ENCODE results near the gene SKIC8. TPM values are rescaled to one million over a fixed set of nuclear protein-coding genes. Genes with fewer than 3 reads are reported as not detected.

Gene SKIC8
- total RNA-seq, 1 experiment from 2014 or later = 55.5 TPM

- no peaks in the 10 kb centered on the region for H3K4me1 ChIP-seq (ENCODE audit: insufficient read depth, low read length, poor library complexity, severe bottlenecking)
- no peak overlapping the region for H3K27ac ChIP-seq (ENCODE audit: low read depth, low read length, poor library complexity, severe bottlenecking)
- BruUV-seq (replicated peaks) = no TSS peak
- ChIA-PET POLR2A (ENCODE audit: low non-redundant PET) (no interaction called here), CTCF (no interaction called here)
- no peaks in the 10 kb centered on the region for H3K9me3 ChIP-seq (ENCODE audit: low read depth, low read length, poor library complexity, severe bottlenecking)
- DNase-seq (ENCODE audit: low spot score) = no peak
- no peak for TF ChIP-seq EZH2 (IDR thresholded peaks at IDR 0.05; ENCODE audit: borderline replicate concordance, low read depth, low read length, poor library complexity, severe bottlenecking)
- TF ChIP-seq, protein P1, sequence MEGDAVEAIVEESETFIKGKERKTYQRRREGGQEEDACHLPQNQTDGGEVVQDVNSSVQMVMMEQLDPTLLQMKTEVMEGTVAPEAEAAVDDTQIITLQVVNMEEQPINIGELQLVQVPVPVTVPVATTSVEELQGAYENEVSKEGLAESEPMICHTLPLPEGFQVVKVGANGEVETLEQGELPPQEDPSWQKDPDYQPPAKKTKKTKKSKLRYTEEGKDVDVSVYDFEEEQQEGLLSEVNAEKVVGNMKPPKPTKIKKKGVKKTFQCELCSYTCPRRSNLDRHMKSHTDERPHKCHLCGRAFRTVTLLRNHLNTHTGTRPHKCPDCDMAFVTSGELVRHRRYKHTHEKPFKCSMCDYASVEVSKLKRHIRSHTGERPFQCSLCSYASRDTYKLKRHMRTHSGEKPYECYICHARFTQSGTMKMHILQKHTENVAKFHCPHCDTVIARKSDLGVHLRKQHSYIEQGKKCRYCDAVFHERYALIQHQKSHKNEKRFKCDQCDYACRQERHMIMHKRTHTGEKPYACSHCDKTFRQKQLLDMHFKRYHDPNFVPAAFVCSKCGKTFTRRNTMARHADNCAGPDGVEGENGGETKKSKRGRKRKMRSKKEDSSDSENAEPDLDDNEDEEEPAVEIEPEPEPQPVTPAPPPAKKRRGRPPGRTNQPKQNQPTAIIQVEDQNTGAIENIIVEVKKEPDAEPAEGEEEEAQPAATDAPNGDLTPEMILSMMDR (conservative IDR thresholded peaks at IDR 0.05; ENCODE audit: low read depth, low read length) = no peak
- H3K36me3 ChIP-seq (ENCODE audit: insufficient read depth, low read length, poor library complexity, severe bottlenecking) = no peaks in the 10 kb centered on the region
- H3K27me3 ChIP-seq (replicated peaks; ENCODE audit: insufficient read depth, low read depth, low read length, poor library complexity) = no peaks in the 10 kb centered on the region
- H3K4me3 ChIP-seq (ENCODE audit: low read depth, low read length, poor library complexity, severe bottlenecking) = no peak overlapping the region
- intact Hi-C loops (cut with micrococcal nuclease; ENCODE audit: unreplicated experiment) = no loop called here
These were observed 43.9 kb downstream of the SKIC8 start for GRCh38 chr15:78255421-78256043.

DNA sequence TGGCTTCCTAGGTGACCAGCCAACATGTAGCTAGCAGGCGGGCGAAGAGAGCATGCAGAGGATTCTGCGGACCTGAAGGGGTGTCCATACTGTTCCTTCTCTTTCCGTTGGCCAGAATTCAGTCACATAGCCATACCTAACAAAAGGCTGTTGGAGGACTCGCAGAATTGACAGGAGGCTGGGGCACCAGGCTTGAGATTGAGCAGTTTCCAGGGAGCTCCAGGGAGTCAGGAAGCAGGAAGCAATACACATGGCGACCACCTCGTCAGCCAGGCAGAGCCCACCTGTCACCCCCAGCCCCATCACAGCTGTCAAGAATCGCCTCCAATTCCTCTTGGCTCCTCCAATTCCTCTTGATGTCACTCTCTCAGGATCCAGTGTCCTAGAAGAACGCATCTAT lies 48.3 kb downstream of the SKIC8 start:
- intact Hi-C loops (cut with micrococcal nuclease; ENCODE audit: unreplicated experiment) = no loop called here
- TF ChIP-seq, protein P1 (conservative IDR thresholded peaks at IDR 0.05; ENCODE audit: low read depth, low read length) = no peak
- TF ChIP-seq EZH2 (IDR thresholded peaks at IDR 0.05; ENCODE audit: borderline replicate concordance, low read depth, low read length, poor library complexity, severe bottlenecking) = no peak
- H3K4me1 ChIP-seq (ENCODE audit: insufficient read depth, low read length, poor library complexity, severe bottlenecking) = no peaks in the 10 kb centered on the region
- H3K4me3 ChIP-seq (ENCODE audit: low read depth, low read length, poor library complexity, severe bottlenecking) = no peak overlapping the region
- H3K9me3 ChIP-seq (ENCODE audit: low read depth, low read length, poor library complexity, severe bottlenecking) = no peaks in the 10 kb centered on the region
- no peaks in the 10 kb centered on the region for H3K27me3 ChIP-seq (replicated peaks; ENCODE audit: insufficient read depth, low read depth, low read length, poor library complexity)
- no peak overlapping the region for H3K27ac ChIP-seq (ENCODE audit: low read depth, low read length, poor library complexity, severe bottlenecking)
- CTCF ChIA-PET = no interaction called here
- POLR2A ChIA-PET (ENCODE audit: low non-redundant PET) = no interaction called here
- BruUV-seq (replicated peaks) = no TSS peak
- no peak for DNase-seq (ENCODE audit: low spot score)
- H3K36me3 ChIP-seq (ENCODE audit: insufficient read depth, low read length, poor library complexity, severe bottlenecking) = no peaks in the 10 kb centered on the region

- BruUV-seq (replicated peaks) = no TSS peak
- ChIA-PET POLR2A (ENCODE audit: low non-redundant PET) (interaction anchor here (0.7 kb wide), 1 partner anchor 17 kb away, joined by 3 read pairs; no protein-coding TSS in a partner anchor), CTCF (no interaction called here)
These were observed 50.3 kb downstream of the SKIC8 start for GRCh38 chr15:78249131-78249530.

More at GRCh38 chr15:78249131-78249530, 50.3 kb downstream of the SKIC8 start:
- TF ChIP-seq EZH2 (IDR thresholded peaks at IDR 0.05; ENCODE audit: borderline replicate concordance, low read depth, low read length, poor library complexity, severe bottlenecking) = no peak
- TF ChIP-seq, protein P1 (conservative IDR thresholded peaks at IDR 0.05; ENCODE audit: low read depth, low read length) = no peak
- Histone ChIP-seq H3K4me3 (ENCODE audit: low read depth, low read length, poor library complexity, severe bottlenecking) (no peak overlapping the region), H3K36me3 (ENCODE audit: insufficient read depth, low read length, poor library complexity, severe bottlenecking) (no peaks in the 10 kb centered on the region), H3K4me1 (ENCODE audit: insufficient read depth, low read length, poor library complexity, severe bottlenecking) (no peaks in the 10 kb centered on the region), H3K9me3 (ENCODE audit: low read depth, low read length, poor library complexity, severe bottlenecking) (no peaks in the 10 kb centered on the region), H3K27ac (ENCODE audit: low read depth, low read length, poor library complexity, severe bottlenecking) (no peak overlapping the region), H3K27me3 (replicated peaks; ENCODE audit: insufficient read depth, low read depth, low read length, poor library complexity) (no peaks in the 10 kb centered on the region)
- intact Hi-C loops (cut with micrococcal nuclease; ENCODE audit: unreplicated experiment) = no loop called here
- no peak for DNase-seq (ENCODE audit: low spot score)

Measured in A673 (cell line).